ENCODE data around the gene TM9SF1. TPM values are rescaled to one million over a fixed set of nuclear protein-coding genes. Genes with fewer than 3 reads are reported as not detected.

The TM9SF1 gene
- total RNA-seq, 1 donor from 2014 or later: 30.5 TPM

DNA sequence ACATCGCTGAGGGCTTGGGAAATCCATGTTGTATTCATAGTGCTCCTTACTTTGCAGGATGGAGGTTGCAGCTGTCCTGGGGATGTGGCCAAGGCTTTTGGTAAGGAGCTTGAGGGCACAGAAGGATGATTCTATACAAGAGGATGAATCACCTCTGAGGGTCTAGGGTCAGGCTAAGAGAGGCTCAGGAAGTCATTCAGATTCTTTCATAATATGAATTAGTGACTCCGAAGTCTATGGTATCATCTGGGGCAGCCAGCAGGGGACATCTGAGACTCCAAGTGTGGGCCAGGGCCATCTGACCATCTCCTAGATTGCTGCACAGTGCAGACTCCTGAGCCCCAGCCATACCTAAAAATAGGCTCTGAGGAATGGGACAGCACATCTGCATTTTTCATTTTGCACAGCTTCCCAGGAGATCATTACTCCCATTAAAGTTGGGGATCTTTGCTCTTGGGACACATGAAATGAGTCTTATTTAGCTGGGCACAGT, 42.3 kb upstream of the TM9SF1 start:
- Histone ChIP-seq H3K27me3 (no peaks in the 10 kb centered on the region), H3K9ac (no peak overlapping the region), H3K27ac (no peak overlapping the region), H3F3A (ENCODE audit: low read depth) (peaks cover 10% of the 10 kb centered on the region), H2AFZ (replicated peaks) (no peak overlapping the region), H3K4me2 (no peak overlapping the region), H4K20me1 (ENCODE audit: low read depth) (peaks cover 5% of the 10 kb centered on the region), H3K9me3 (ENCODE audit: low read depth) (no peaks in the 10 kb centered on the region), H3K4me1 (peaks cover 10% of the 10 kb centered on the region), H3K4me3 (no peak overlapping the region), H3K79me2 (ENCODE audit: low read depth) (peaks cover 35% of the 10 kb centered on the region), H3K36me3 (no peaks in the 10 kb centered on the region)
- Mint-ChIP-seq H3K27me3 (ENCODE audit: insufficient read depth, low read depth) (no peaks in the 10 kb centered on the region), H3K4me3 (no peak overlapping the region), H3K36me3 (peaks cover 21% of the 10 kb centered on the region), H3K9me3 (no peaks in the 10 kb centered on the region), H3K27ac (no peak overlapping the region), H3K4me1 (peaks cover 26% of the 10 kb centered on the region)
- TF ChIP-seq EZH2 (IDR thresholded peaks at IDR 0.05) (no peak), EZH2phosphoT487 (IDR thresholded peaks at IDR 0.05) (no peak)
- TF ChIP-seq, protein P1, sequence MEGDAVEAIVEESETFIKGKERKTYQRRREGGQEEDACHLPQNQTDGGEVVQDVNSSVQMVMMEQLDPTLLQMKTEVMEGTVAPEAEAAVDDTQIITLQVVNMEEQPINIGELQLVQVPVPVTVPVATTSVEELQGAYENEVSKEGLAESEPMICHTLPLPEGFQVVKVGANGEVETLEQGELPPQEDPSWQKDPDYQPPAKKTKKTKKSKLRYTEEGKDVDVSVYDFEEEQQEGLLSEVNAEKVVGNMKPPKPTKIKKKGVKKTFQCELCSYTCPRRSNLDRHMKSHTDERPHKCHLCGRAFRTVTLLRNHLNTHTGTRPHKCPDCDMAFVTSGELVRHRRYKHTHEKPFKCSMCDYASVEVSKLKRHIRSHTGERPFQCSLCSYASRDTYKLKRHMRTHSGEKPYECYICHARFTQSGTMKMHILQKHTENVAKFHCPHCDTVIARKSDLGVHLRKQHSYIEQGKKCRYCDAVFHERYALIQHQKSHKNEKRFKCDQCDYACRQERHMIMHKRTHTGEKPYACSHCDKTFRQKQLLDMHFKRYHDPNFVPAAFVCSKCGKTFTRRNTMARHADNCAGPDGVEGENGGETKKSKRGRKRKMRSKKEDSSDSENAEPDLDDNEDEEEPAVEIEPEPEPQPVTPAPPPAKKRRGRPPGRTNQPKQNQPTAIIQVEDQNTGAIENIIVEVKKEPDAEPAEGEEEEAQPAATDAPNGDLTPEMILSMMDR (IDR thresholded peaks at IDR 0.05): no peak
- DNase-seq (ENCODE audit: low spot score): no peak

DNA sequence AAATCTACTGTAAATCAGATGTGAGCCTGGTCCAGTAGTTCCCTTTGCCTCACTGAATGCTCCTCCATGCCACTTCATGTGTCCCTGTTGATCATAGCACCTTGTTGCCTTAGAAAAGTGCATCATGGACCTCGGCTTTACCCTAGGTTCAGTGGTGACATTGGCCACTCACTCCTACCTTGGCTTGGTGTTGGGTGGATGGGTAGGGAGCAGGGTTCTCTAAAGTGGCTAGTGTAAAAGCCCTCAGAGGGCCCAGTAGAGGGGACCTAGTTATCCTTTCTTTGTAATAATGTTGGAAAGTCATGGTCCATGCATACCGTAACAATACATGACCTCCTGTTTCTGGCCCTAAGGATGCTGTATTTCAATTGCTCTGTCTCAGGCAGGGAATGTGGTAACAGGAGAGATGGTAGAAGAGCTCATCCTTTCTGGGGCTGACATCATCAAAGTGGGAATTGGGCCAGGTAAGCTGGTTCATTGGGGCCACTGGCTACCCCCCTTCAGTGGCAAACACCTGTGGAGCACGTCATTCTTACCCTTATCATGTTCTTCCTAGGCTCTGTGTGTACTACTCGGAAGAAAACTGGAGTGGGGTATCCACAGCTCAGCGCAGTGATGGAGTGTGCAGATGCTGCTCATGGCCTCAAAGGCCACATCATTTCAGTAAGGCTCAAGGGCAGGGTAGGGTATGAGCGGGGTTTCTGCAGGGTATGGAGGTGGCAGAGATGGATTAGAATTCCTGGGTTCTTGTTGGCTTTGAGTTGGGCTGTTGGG, 41.6 kb upstream of the TM9SF1 start:
- H3K4me2 ChIP-seq: no peak overlapping the region
- no peak overlapping the region for H2AFZ ChIP-seq (replicated peaks)
- H4K20me1 ChIP-seq (ENCODE audit: low read depth): peaks cover 5% of the 10 kb centered on the region
- TF ChIP-seq, protein P1 (IDR thresholded peaks at IDR 0.05): no peak
- TF ChIP-seq EZH2phosphoT487 (IDR thresholded peaks at IDR 0.05) (no peak), EZH2 (IDR thresholded peaks at IDR 0.05) (no peak)
- H3K9me3 Mint-ChIP-seq: no peaks in the 10 kb centered on the region
- no peak overlapping the region for H3K27ac ChIP-seq
- no peak overlapping the region for H3K4me3 Mint-ChIP-seq
- peaks cover 10% of the 10 kb centered on the region for H3K4me1 ChIP-seq
- no peaks in the 10 kb centered on the region for H3K27me3 ChIP-seq
- no peak overlapping the region for H3K9ac ChIP-seq
- peaks cover 9% of the 10 kb centered on the region for H3F3A ChIP-seq (ENCODE audit: low read depth)
- H3K27ac Mint-ChIP-seq: no peak overlapping the region
- DNase-seq (ENCODE audit: low spot score): no peak
- H3K4me1 Mint-ChIP-seq: peaks cover 26% of the 10 kb centered on the region
- H3K36me3 ChIP-seq: no peaks in the 10 kb centered on the region
- peaks cover 21% of the 10 kb centered on the region for H3K36me3 Mint-ChIP-seq
- peaks cover 37% of the 10 kb centered on the region for H3K79me2 ChIP-seq (ENCODE audit: low read depth)
- H3K9me3 ChIP-seq (ENCODE audit: low read depth): no peaks in the 10 kb centered on the region
- H3K27me3 Mint-ChIP-seq (ENCODE audit: insufficient read depth, low read depth): no peaks in the 10 kb centered on the region
- no peak overlapping the region for H3K4me3 ChIP-seq

DNA sequence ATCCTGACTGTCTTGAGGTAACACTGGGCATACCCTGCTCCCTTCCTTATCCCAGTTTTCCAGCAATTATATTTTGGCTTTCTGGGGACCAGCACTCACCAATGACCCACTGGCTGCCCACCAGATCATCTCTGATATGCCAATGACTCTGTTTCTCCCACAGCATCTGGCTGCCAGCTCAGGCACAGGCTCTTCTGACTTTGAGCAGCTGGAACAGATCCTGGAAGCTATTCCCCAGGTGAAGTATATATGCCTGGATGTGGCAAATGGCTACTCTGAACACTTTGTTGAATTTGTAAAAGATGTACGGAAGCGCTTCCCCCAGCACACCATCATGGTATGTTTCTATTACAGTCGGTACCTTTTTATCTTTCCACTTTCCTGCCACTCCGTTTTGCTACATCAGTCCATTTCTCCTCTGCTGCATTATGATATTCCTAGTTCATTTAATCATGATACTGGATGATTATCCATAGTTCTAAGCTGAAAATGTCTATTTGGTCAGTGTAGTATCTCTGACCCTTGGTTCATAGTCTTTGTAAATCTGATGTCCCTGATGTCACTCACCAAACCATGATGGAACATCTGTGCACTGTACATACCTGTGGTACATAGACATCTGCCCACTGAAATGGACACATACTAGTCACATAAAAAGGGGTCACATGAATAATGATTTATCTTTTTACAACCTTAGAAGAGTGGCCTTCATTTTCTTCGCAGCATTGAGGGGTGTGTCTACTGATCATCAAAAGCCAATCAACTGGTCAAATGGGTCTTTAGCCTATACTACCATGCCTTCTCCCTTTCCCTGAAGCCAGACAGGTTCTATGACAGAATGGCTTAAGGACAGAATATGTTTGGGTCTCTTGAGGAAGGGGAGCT, 40.8 kb upstream of the TM9SF1 start:
- Histone ChIP-seq H3K4me1 (peaks cover 11% of the 10 kb centered on the region), H2AFZ (replicated peaks) (no peak overlapping the region), H3K9ac (no peak overlapping the region), H3K79me2 (ENCODE audit: low read depth) (peaks cover 38% of the 10 kb centered on the region), H3K27me3 (no peaks in the 10 kb centered on the region), H3F3A (ENCODE audit: low read depth) (peaks cover 16% of the 10 kb centered on the region), H3K4me2 (no peak overlapping the region), H3K27ac (no peak overlapping the region), H3K4me3 (no peak overlapping the region), H3K9me3 (ENCODE audit: low read depth) (no peaks in the 10 kb centered on the region), H3K36me3 (no peaks in the 10 kb centered on the region), H4K20me1 (ENCODE audit: low read depth) (peaks cover 6% of the 10 kb centered on the region)
- Mint-ChIP-seq H3K4me1 (peaks cover 29% of the 10 kb centered on the region), H3K27ac (no peak overlapping the region), H3K36me3 (peaks cover 21% of the 10 kb centered on the region), H3K4me3 (peak overlapping the region; percentile 51), H3K27me3 (ENCODE audit: insufficient read depth, low read depth) (no peaks in the 10 kb centered on the region), H3K9me3 (no peaks in the 10 kb centered on the region)
- DNase-seq (ENCODE audit: low spot score): no peak
- no peak for TF ChIP-seq EZH2phosphoT487 (IDR thresholded peaks at IDR 0.05)
- TF ChIP-seq, protein P1 (IDR thresholded peaks at IDR 0.05): no peak
- TF ChIP-seq EZH2 (IDR thresholded peaks at IDR 0.05): no peak
